Adipose tissue (tissue), 3 donors: Measurements from ENCODE around the gene LPIN3. TPM values are rescaled to one million over a fixed set of nuclear protein-coding genes. Genes with fewer than 3 reads are reported as not detected.

ENCODE experiments used
- H3K27ac ChIP-seq: one replicate; pipeline ENCODE4 v1.5.1; 2013; ENCODE audit warnings: low read depth, low read length
- WGBS, 3 donors: extraction: QIAGEN DNeasy Blood & Tissue Kit; methylation state at CpG; one replicate each; pipeline ENCODE4 v1.1.7; 2013; 5-methylcytosine and 5-hydroxymethylcytosine counted together
- polyA plus RNA-seq, 3 donors: library from polyadenylated mRNA; stranded (reverse); fragments of 200-250 nt; gene quantifications; one replicate each; pipeline ENCODE4 v1.2.3, GENCODE V29; 2013
- donor health status: healthy with polysubstance abuse.
- donor health status: Bipolar disorder and iron deficiency.
- donor health status: healthy.

The LPIN3 gene
- polyA plus RNA-seq, 3 donors: 15.7 to 51.2 (median 44.8) TPM

DNA sequence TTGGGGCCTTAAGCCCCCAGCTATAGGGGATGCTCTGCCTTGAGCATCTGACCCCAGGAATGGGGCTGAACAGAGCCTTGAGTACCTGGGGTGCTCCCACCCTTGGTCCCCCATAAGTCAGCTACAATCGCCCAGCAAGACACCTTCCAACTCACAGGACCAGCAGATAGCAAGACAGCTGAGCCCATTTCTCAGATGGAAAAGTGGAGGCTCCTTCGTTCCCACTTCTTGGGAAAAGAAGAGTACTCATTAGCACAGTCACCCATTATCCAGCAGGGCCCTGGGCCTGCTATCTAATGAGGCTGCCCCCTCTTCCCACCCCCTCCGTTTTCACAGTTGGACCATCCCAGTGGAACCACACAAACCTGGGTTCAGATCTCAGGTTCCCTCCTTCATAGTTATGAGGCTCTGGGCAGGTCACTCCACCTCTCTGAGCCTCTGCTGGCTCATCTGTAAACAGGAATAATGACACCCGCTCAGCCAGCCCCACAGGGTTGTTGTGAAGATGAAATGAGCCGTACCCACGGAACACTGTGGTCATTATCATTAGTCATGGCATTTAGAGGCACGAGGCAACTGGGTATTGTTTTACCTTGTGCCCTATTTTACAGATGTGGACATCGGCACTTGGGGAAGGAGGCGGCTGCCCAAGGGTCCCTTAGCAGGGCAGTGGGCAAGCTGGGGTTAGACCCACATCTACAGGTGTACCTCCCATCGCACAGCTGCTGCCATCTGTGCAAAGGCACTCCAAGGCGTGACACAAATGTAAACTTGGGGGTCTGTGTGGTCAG, 4.5 kb downstream of the LPIN3 start:
- no peak overlapping the region for H3K27ac ChIP-seq
- WGBS, 3 donors: 90 to 91% (median 91%) methylated on average over 11 of the region's 11 CpGs

DNA sequence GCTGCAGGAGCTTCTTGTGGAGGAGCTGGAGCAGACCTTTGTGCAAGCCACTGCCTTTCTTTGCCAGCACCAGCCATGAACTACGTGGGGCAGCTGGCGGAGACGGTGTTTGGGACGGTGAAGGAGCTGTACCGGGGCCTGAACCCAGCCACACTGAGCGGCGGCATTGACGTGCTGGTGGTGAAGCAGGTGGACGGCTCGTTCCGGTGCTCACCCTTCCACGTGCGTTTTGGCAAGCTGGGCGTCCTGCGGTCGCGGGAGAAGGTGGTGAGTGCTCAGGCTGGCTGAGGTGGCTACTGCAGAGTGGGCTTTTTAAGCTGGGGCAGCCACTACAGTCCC, 5.1 kb downstream of the LPIN3 start:
- WGBS, 3 donors: 87 to 94% (median 90%) methylated on average over 17 of the region's 17 CpGs
- H3K27ac ChIP-seq: no peak overlapping the region

- WGBS, 3 donors: 74 to 89% (median 83%) methylated on average over 13 of the region's 13 CpGs
These were observed 7.2 kb downstream of the LPIN3 start for GRCh38 chr20:41347523-41348429.

DNA sequence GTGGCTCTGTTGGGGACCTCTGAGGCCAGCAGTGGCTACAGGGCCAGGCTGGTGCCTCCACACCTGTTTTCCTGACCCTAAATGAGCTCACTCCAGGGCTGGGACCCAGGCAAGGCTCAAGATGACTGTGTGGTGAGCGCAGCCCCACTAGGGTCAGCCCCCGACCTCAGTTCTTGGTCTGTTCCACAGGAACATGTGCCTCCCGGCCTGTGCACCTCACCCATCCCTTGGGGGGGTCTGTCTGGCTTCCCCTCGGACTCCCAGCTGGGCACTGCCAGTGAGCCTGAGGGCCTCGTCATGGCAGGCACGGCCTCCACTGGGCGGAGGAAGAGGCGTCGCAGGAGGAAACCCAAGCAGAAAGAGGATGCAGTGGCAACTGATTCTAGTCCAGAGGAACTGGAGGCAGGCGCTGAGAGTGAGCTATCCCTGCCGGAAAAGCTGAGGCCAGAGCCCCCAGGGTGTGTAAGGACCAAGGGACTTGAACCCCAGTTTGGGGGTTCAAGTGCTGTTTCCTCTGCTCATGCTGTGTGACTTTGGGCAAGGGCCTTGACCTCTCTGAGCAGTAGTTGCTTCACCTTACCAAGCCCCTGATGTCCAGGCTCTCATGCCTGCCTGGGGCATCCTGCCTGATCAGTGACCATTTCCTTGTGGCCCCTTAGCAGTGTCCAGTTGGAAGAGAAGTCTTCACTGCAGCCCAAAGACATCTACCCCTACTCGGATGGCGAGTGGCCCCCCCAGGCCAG, 8.0 kb downstream of the LPIN3 start:
- 87 to 93% (median 90%) methylated on average over 13 of the region's 13 CpGs for WGBS, 3 donors
- H3K27ac ChIP-seq: no peak overlapping the region

More at GRCh38 chr20:41347523-41348429, 7.2 kb downstream of the LPIN3 start:
- no peak overlapping the region for H3K27ac ChIP-seq

- no peak overlapping the region for H3K27ac ChIP-seq
- WGBS, 3 donors: 61 to 91% (median 89%) methylated on average over 2 of the region's 2 CpGs
These were observed 8.6 kb downstream of the LPIN3 start for GRCh38 chr20:41349266-41349665.

GRCh38 chr20:41349943-41350342, 9.3 kb downstream of the LPIN3 start:
- 88 to 96% (median 90%) methylated on average over 7 of the region's 7 CpGs for WGBS, 3 donors
- no peak overlapping the region for H3K27ac ChIP-seq

- 84 to 92% (median 91%) methylated on average over 7 of the region's 7 CpGs for WGBS, 3 donors
These were observed 9.9 kb downstream of the LPIN3 start for GRCh38 chr20:41350408-41350962.

GRCh38 chr20:41352106-41352505, 11.5 kb downstream of the LPIN3 start:
- WGBS, 3 donors: 80 to 88% (median 85%) methylated on average over 4 of the region's 4 CpGs
- H3K27ac ChIP-seq: no peak overlapping the region

More at GRCh38 chr20:41350408-41350962, 9.9 kb downstream of the LPIN3 start:
- no peak overlapping the region for H3K27ac ChIP-seq

DNA sequence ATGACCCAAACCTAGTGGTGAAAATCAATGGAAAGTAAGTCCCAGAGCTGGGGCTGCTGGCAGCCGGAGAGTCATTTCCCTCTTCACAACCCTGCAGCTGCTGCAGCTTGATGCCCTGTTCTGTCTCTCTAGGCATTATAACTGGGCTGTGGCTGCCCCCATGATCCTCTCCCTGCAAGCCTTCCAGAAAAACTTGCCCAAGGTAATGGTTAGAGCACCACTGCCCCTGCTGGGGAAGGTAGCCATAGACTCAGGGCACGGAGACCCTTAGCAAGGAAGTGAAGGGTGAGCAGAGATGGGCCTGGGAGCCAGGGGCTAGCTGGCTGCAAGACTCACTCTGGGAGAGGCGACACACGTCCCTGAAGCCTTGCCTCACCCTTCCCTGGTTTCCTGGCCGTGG, 12.0 kb downstream of the LPIN3 start:
- WGBS, 3 donors: 84 to 88% (median 85%) methylated on average over 5 of the region's 5 CpGs
- H3K27ac ChIP-seq: no peak overlapping the region

DNA sequence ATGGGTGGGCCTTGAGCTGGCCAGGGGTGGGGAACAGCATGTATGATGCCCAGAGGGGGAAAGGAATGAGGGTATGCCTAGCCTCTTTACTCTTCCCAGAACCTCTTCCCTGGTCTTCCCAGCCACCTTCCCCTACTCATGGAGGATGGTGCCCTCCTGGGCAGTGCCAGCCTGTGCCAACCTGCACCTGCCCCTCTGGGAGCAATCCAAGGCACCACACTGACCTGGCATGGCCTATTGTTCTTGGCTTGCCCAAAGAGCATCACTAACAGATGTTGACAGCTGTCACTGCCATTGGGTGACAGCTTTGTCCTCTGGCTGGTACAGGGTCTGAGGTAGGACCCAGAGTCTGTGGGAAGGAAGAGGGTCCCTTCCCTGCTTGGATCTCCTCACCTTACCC, 12.9 kb downstream of the LPIN3 start:
- no peak overlapping the region for H3K27ac ChIP-seq

GRCh38 chr20:41355192-41355591, 14.6 kb downstream of the LPIN3 start:
- 97 to 100% (median 98%) methylated on average over 3 of the region's 3 CpGs for WGBS, 3 donors
- no peak overlapping the region for H3K27ac ChIP-seq

- 92 to 96% (median 96%) methylated on average over 7 of the region's 7 CpGs for WGBS, 3 donors
- H3K27ac ChIP-seq: no peak overlapping the region
These were observed 15.1 kb downstream of the LPIN3 start for GRCh38 chr20:41355598-41356203.

DNA sequence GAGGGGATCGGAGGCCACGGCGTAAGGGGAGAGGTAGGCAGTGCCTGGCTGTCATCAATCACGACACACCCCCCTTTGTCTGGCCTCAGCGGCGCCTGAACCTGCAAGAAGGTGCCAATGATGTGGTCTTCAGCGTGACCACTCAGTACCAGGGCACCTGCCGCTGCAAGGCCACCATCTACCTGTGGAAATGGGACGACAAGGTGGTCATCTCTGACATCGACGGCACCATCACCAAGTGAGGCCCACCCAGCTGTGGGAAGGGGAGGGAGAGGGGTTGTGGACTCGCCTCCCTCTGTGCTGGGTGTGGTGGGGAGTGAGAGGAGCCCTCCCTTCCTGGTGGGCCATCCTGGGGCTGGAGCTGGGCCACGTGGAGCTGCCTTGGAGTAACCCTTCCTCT, 16.3 kb downstream of the LPIN3 start:
- WGBS, 3 donors: 84 to 92% (median 85%) methylated on average over 13 of the region's 13 CpGs
- no peak overlapping the region for H3K27ac ChIP-seq

DNA sequence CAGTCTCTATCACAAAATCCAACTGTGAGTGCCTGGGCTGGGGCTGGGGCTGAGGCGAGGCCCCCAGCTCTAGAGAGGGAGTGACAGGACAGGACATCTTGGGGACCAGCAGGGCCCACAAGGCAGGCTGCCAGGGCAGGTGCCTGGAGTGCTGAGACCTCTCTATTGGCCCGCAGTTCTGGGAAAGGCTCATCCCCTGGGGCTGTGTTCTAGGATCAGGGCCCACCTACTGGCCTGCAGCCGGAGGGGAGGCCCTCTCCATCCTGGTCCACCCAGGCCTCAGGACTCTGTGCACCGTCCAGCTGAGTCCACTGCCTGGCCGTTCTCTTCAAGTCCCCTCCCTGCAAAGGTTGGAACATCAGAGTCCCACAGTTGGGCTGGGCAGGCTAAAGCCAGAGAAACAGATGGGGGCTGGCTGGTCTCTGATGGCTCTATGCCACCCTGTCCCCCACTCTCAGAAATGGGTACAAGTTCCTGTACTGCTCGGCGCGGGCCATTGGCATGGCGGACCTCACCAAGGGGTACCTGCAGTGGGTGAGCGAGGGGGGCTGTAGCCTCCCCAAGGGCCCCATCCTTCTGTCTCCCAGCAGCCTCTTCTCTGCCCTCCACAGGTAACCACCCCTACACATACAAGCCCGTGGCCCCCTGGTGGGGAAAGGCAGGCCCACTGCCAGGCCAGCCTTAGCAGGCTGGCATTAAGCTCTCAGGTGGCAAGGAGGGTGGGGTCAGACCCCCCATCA, 17.0 kb downstream of the LPIN3 start:
- no peak overlapping the region for H3K27ac ChIP-seq
- WGBS, 3 donors: 87 to 95% (median 88%) methylated on average over 11 of the region's 11 CpGs

- WGBS, 3 donors: 78 to 95% (median 94%) methylated on average over 9 of the region's 9 CpGs
- no peak overlapping the region for H3K27ac ChIP-seq
These were observed 17.6 kb downstream of the LPIN3 start for GRCh38 chr20:41358230-41358629.

DNA sequence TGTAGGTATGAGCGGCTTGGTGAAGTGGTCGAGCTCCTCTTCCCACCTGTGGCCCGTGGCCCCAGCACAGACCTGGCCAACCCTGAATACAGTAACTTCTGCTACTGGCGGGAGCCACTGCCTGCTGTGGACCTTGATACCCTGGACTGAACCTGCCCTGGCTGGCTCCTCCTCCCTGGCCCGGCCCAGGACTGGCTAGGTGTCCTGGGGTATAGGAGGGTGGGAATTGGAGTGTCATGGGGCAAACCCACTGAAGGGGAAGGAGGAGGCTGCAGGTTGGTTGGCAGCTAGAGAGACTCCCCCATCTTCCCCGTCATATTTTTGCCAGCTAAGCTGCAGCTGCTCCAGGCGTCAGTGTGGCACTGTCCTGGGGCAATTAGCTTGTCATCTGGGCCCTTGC, 18.1 kb downstream of the LPIN3 start:
- H3K27ac ChIP-seq: no peak overlapping the region
- 86 to 90% (median 87%) methylated on average over 7 of the region's 7 CpGs for WGBS, 3 donors

- H3K27ac ChIP-seq: no peak overlapping the region
- WGBS, 3 donors: 92 to 93% (median 92%) methylated on average over 9 of the region's 9 CpGs
These were observed 19.0 kb downstream of the LPIN3 start for GRCh38 chr20:41359541-41360011.
